Lower leg skin (tissue), 4 donors: ENCODE measurements around the gene JARID2. TPM values are rescaled to one million over a fixed set of nuclear protein-coding genes. Genes with fewer than 3 reads are reported as not detected.
A peak's percentile ranks its signal among the peaks of the same experiment; 100 is the strongest.

ENCODE experiments used
- DNase-seq, 2 donors: peaks; one replicate each; pipeline ENCODE4 v3.0.0-alpha.2; 2019; ENCODE audit warnings: low spot score in 2 of 2
- H3K4me3 ChIP-seq: fragments of 200-600 bp; sonication (generic); 2 replicates; pipeline ENCODE4 v1.5.1; 2017; ENCODE audit warnings: mild to moderate bottlenecking, low read depth; ENCODE audit not compliant: poor library complexity, severe bottlenecking
- CTCF ChIP-seq, 3 donors: fragments of 450-650 bp; IDR thresholded peaks; one replicate each; pipeline ENCODE4 v1.5.1; 2016; ENCODE audit warnings: antibody characterized with exemption in 3 of 3, mild to moderate bottlenecking in 3 of 3, moderate library complexity in 2 of 3
- POLR2A ChIP-seq, 2 donors: fragments of 450-650 bp; IDR thresholded peaks; one replicate each; pipeline ENCODE4 v1.6.1; 2016 to 2017; ENCODE audit warnings: antibody characterized with exemption in 2 of 2, mild to moderate bottlenecking in 1 of 2, moderate library complexity in 1 of 2
- WGBS, 2 donors: methylation state at CpG; one replicate each; pipeline ENCODE4 v1.1.5; 2018; 5-methylcytosine and 5-hydroxymethylcytosine counted together
- intact Hi-C: fragments of 100-400 bp; cut with DNase I; formaldehyde crosslinking; loops from one replicate; pipeline ENCODE4 v1.15.0; 2023; ENCODE audit warnings: low total_unique reads
- total RNA-seq, 4 donors: library from RNA; depleted of rRNA; stranded (reverse); fragments of >200 nt; gene quantifications; one replicate each; pipeline ENCODE4 v1.1.0, GENCODE V29; 2016

The JARID2 gene
- total RNA-seq, 4 donors from 2014 or later: 17.9 to 24.2 (median 21.6) TPM

- TF ChIP-seq POLR2A (IDR thresholded peaks at IDR 0.05) (no peak), CTCF (IDR thresholded peaks at IDR 0.05) (no peak)
- WGBS, 2 donors: 89 to 94% methylated on average over 8 of the region's 8 CpGs
- no peak for DNase-seq
- no peak overlapping the region for H3K4me3 ChIP-seq
- intact Hi-C loops: no loop called here
Observed at GRCh38 chr6:15395087-15395486, 149.2 kb downstream of the JARID2 start.

GRCh38 chr6:15396808-15397207 is 150.9 kb downstream of the JARID2 start:
- no peak overlapping the region for H3K4me3 ChIP-seq
- WGBS, 2 donors: 54 to 77% methylated on average over 3 of the region's 3 CpGs
- no peak for DNase-seq
- TF ChIP-seq POLR2A (IDR thresholded peaks at IDR 0.05): no peak
- no peak for TF ChIP-seq CTCF (IDR thresholded peaks at IDR 0.05)
- intact Hi-C loops: no loop called here

GRCh38 chr6:15398633-15399275 is 152.9 kb downstream of the JARID2 start:
- intact Hi-C loops: no loop called here
- TF ChIP-seq POLR2A (IDR thresholded peaks at IDR 0.05): no peak
- TF ChIP-seq CTCF (IDR thresholded peaks at IDR 0.05): no peak
- no peak for DNase-seq
- 76 to 83% methylated on average over 8 of the region's 8 CpGs for WGBS, 2 donors
- no peak overlapping the region for H3K4me3 ChIP-seq

- WGBS, 2 donors: 5% methylated on average over 9 of the region's 9 CpGs
- H3K4me3 ChIP-seq: no peak overlapping the region
- intact Hi-C loops: no loop called here
- TF ChIP-seq POLR2A (IDR thresholded peaks at IDR 0.05): no peak
- no peak for TF ChIP-seq CTCF (IDR thresholded peaks at IDR 0.05)
- peak; percentile 75 to 92 for DNase-seq
Observed at GRCh38 chr6:15399641-15400470, 154.0 kb downstream of the JARID2 start.

GRCh38 chr6:15400572-15401004 is 154.7 kb downstream of the JARID2 start:
- intact Hi-C loops: no loop called here
- no peak overlapping the region for H3K4me3 ChIP-seq
- TF ChIP-seq POLR2A (IDR thresholded peaks at IDR 0.05) (no peak), CTCF (IDR thresholded peaks at IDR 0.05) (no peak)
- WGBS, 2 donors: 29% methylated on average over 14 of the region's 14 CpGs
- DNase-seq: peak in 1 of 2 donors; percentile 86
